Naive B cell (primary cell): ENCODE measurements around the gene PLCG2. TPM values are rescaled to one million over a fixed set of nuclear protein-coding genes. Genes with fewer than 3 reads are reported as not detected.
A peak's percentile ranks its signal among the peaks of the same experiment; 100 is the strongest.
"Not testable (repeated sequence)": the region's sequence is repeated elsewhere in the genome, so short reads cannot be mapped to it uniquely, and the experiment has no call there.

Experiments
- ATAC-seq, 2 donors: fragments of 150-1000 bp; cut with Tn5 transposase; 2 replicates each; pipeline ENCODE4 v1.10.0; 2021; ENCODE audit warnings: low read depth in 2 of 2, mild to moderate bottlenecking in 2 of 2, moderate library complexity in 2 of 2
- DNase-seq: peaks from one replicate; pipeline ENCODE4 v3.0.0; 2022
- H3K27ac Mint-ChIP-seq, 6 donors: one replicate each; pipeline ENCODE4 v1.8.0; 2020 to 2022; ENCODE audit warnings: mild to moderate bottlenecking in 6 of 6, mixed read lengths in 6 of 6, moderate library complexity in 5 of 6, inconsistent platforms in 2 of 6
- H3K27me3 Mint-ChIP-seq, 3 donors: one replicate each; pipeline ENCODE4 v1.8.0; 2021 to 2022; ENCODE audit warnings: mixed read lengths in 3 of 3, mild to moderate bottlenecking in 1 of 3
- H3K36me3 Mint-ChIP-seq, 2 donors: one replicate each; pipeline ENCODE4 v1.8.0; 2020 to 2022; ENCODE audit warnings: mixed read lengths in 2 of 2, inconsistent platforms in 1 of 2, mild to moderate bottlenecking in 1 of 2
- H3K4me1 Mint-ChIP-seq, 3 donors: one replicate each; pipeline ENCODE4 v1.8.0; 2020 to 2022; ENCODE audit warnings: mixed read lengths in 3 of 3, inconsistent platforms in 1 of 3, mild to moderate bottlenecking in 1 of 3, moderate library complexity in 1 of 3
- H3K4me3 Mint-ChIP-seq, 8 donors: one replicate each; pipeline ENCODE4 v1.8.0; 2020 to 2022; ENCODE audit warnings: mild to moderate bottlenecking in 8 of 8, mixed read lengths in 8 of 8, moderate library complexity in 8 of 8, inconsistent platforms in 2 of 8
- H3K9me3 Mint-ChIP-seq, 7 donors: one replicate each; pipeline ENCODE4 v1.8.0; 2020 to 2022; ENCODE audit warnings: mixed read lengths in 7 of 7, mild to moderate bottlenecking in 5 of 7, inconsistent platforms in 2 of 7, moderate library complexity in 1 of 7
- polyA plus RNA-seq, 6 donors: library from polyadenylated mRNA; unstranded; fragments of 300-500 nt; fragmentation: Illumina TruSeq; gene quantifications; one replicate each; pipeline ENCODE4 v1.2.3, GENCODE V29; 2021; ENCODE audit warnings: low read depth in 6 of 6

The PLCG2 gene
- polyA plus RNA-seq, 6 donors from 2014 or later = 65.1 to 119 (median 92.5) TPM

- Mint-ChIP-seq H3K27me3 (no peaks in the 10 kb centered on the region), H3K27ac (peak overlapping the region in 3 of 6 donors; percentile 19 to 68 (median 25)), H3K4me1 (peaks cover 47 to 80% (median 63%) of the 10 kb centered on the region in 3 donors), H3K4me3 (peak overlapping the region in 5 of 8 donors; percentile 6 to 57 (median 25)), H3K36me3 (no peaks in the 10 kb centered on the region), H3K9me3 (no peaks in the 10 kb centered on the region)
- DNase-seq (no peak), ATAC-seq (no peak)
Measured at GRCh38 chr16:81744385-81744784, 34.7 kb upstream of the PLCG2 start.

- Mint-ChIP-seq H3K36me3 (no peaks in the 10 kb centered on the region), H3K4me1 (peaks cover 47 to 80% (median 63%) of the 10 kb centered on the region in 3 donors), H3K27me3 (no peaks in the 10 kb centered on the region), H3K27ac (peak overlapping the region in 1 of 6 donors; percentile 91), H3K4me3 (peak overlapping the region in 4 of 8 donors; percentile 57 to 89 (median 76)), H3K9me3 (no peaks in the 10 kb centered on the region)
- DNase-seq (no peak), ATAC-seq (no peak)
Measured at GRCh38 chr16:81744911-81745310, 34.2 kb upstream of the PLCG2 start.

GRCh38 chr16:81745704-81746558 lies 33.2 kb upstream of the PLCG2 start:
- H3K36me3 Mint-ChIP-seq = no peaks in the 10 kb centered on the region
- H3K27me3 Mint-ChIP-seq = no peaks in the 10 kb centered on the region
- no peaks in the 10 kb centered on the region for H3K9me3 Mint-ChIP-seq
- DNase-seq = peak; percentile 68
- peaks cover 45 to 79% (median 67%) of the 10 kb centered on the region in 3 donors for H3K4me1 Mint-ChIP-seq
- ATAC-seq = peak; percentile 84 to 92
- H3K27ac Mint-ChIP-seq = peak overlapping the region; percentile 41 to 93 (median 89)
- H3K4me3 Mint-ChIP-seq = peak overlapping the region; percentile 75 to 93 (median 85)

GRCh38 chr16:81746566-81746965 lies 32.5 kb upstream of the PLCG2 start:
- no peaks in the 10 kb centered on the region for H3K9me3 Mint-ChIP-seq
- ATAC-seq = peak in 1 of 2 donors; percentile 3
- H3K36me3 Mint-ChIP-seq = no peaks in the 10 kb centered on the region
- no peak for DNase-seq
- H3K4me1 Mint-ChIP-seq = peaks cover 48 to 79% (median 67%) of the 10 kb centered on the region in 3 donors
- peak overlapping the region in 4 of 6 donors; percentile 41 to 91 (median 75) for H3K27ac Mint-ChIP-seq
- peak overlapping the region; percentile 75 to 93 (median 85) for H3K4me3 Mint-ChIP-seq
- no peaks in the 10 kb centered on the region for H3K27me3 Mint-ChIP-seq

GRCh38 chr16:81748476-81749198 lies 30.5 kb upstream of the PLCG2 start:
- Mint-ChIP-seq H3K9me3 (no peaks in the 10 kb centered on the region), H3K4me1 (peaks cover 49 to 79% (median 72%) of the 10 kb centered on the region in 3 donors), H3K27ac (peak overlapping the region; percentile 11 to 93 (median 72)), H3K4me3 (peak overlapping the region; percentile 41 to 81 (median 58)), H3K36me3 (no peaks in the 10 kb centered on the region), H3K27me3 (no peaks in the 10 kb centered on the region)
- no peak for ATAC-seq
- DNase-seq = no peak

GRCh38 chr16:81752225-81752875 lies 26.7 kb upstream of the PLCG2 start:
- no peaks in the 10 kb centered on the region for H3K9me3 Mint-ChIP-seq
- peak overlapping the region; percentile 14 to 94 (median 86) for H3K27ac Mint-ChIP-seq
- peak overlapping the region; percentile 47 to 87 (median 66) for H3K4me3 Mint-ChIP-seq
- H3K36me3 Mint-ChIP-seq = no peaks in the 10 kb centered on the region
- DNase-seq = peak; percentile 86
- peaks cover 51 to 85% (median 72%) of the 10 kb centered on the region in 3 donors for H3K4me1 Mint-ChIP-seq
- no peaks in the 10 kb centered on the region for H3K27me3 Mint-ChIP-seq
- ATAC-seq = peak; percentile 98 to 99

GRCh38 chr16:81752876-81753227 lies 26.2 kb upstream of the PLCG2 start:
- Mint-ChIP-seq H3K4me3 (peak overlapping the region; percentile 43 to 87 (median 70)), H3K9me3 (no peaks in the 10 kb centered on the region), H3K4me1 (peaks cover 55 to 86% (median 77%) of the 10 kb centered on the region in 3 donors), H3K36me3 (no peaks in the 10 kb centered on the region), H3K27me3 (no peaks in the 10 kb centered on the region), H3K27ac (peak overlapping the region; percentile 14 to 95 (median 90))
- ATAC-seq = no peak
- no peak for DNase-seq

GRCh38 chr16:81754858-81755257 lies 24.2 kb upstream of the PLCG2 start:
- Mint-ChIP-seq H3K36me3 (peaks cover 0 to 1% of the 10 kb centered on the region in 2 donors), H3K27ac (peak overlapping the region in 2 of 6 donors; percentile 24 to 83), H3K4me3 (no peak overlapping the region), H3K9me3 (no peaks in the 10 kb centered on the region), H3K4me1 (peaks cover 44 to 70% (median 68%) of the 10 kb centered on the region in 3 donors), H3K27me3 (no peaks in the 10 kb centered on the region)
- ATAC-seq = no peak
- DNase-seq = no peak

- Mint-ChIP-seq H3K9me3 (no peaks in the 10 kb centered on the region), H3K4me3 (peak overlapping the region in 7 of 8 donors; percentile 34 to 81 (median 54)), H3K27ac (peak overlapping the region in 5 of 6 donors; percentile 5 to 92 (median 68)), H3K27me3 (no peaks in the 10 kb centered on the region), H3K36me3 (peaks cover 0 to 7% of the 10 kb centered on the region in 2 donors), H3K4me1 (peaks cover 42 to 61% (median 60%) of the 10 kb centered on the region in 3 donors)
- no peak for ATAC-seq
- no peak for DNase-seq
Measured at GRCh38 chr16:81755915-81756614, 23.0 kb upstream of the PLCG2 start.

- peaks cover 35 to 53% (median 53%) of the 10 kb centered on the region in 3 donors for H3K4me1 Mint-ChIP-seq
- H3K27ac Mint-ChIP-seq = peak overlapping the region in 4 of 6 donors; percentile 21 to 84 (median 66)
Measured at GRCh38 chr16:81756615-81757356, 22.3 kb upstream of the PLCG2 start.

GRCh38 chr16:81758376-81758775 lies 20.7 kb upstream of the PLCG2 start:
- Mint-ChIP-seq H3K27me3 (no peaks in the 10 kb centered on the region), H3K9me3 (no peaks in the 10 kb centered on the region), H3K4me3 (no peak overlapping the region), H3K36me3 (peaks cover 0 to 7% of the 10 kb centered on the region in 2 donors), H3K27ac (peak overlapping the region in 3 of 6 donors; percentile 80 to 91 (median 82)), H3K4me1 (peaks cover 26 to 38% (median 37%) of the 10 kb centered on the region in 3 donors)
- no peak for ATAC-seq
- DNase-seq = no peak

More at GRCh38 chr16:81756615-81757356, 22.3 kb upstream of the PLCG2 start:
- DNase-seq (no peak), ATAC-seq (no peak)
- H3K4me3 Mint-ChIP-seq = peak overlapping the region in 7 of 8 donors; percentile 3 to 75 (median 47)
- H3K9me3 Mint-ChIP-seq = no peaks in the 10 kb centered on the region
- peaks cover 0 to 7% of the 10 kb centered on the region in 2 donors for H3K36me3 Mint-ChIP-seq
- H3K27me3 Mint-ChIP-seq = no peaks in the 10 kb centered on the region

- H3K36me3 Mint-ChIP-seq = peaks cover 0 to 23% of the 10 kb centered on the region in 2 donors
- H3K27ac Mint-ChIP-seq = peak overlapping the region in 1 of 6 donors; percentile 47
- not testable (repeated sequence) for DNase-seq, ATAC-seq, H3K27me3 Mint-ChIP-seq, H3K4me3 Mint-ChIP-seq, H3K9me3 Mint-ChIP-seq
- peaks cover 20 to 24% (median 22%) of the 10 kb centered on the region in 3 donors for H3K4me1 Mint-ChIP-seq
Measured at GRCh38 chr16:81762322-81762721, 16.8 kb upstream of the PLCG2 start.
